OCI-LY3 (cell line): ENCODE measurements around the gene GH1.

Experiments
- EZH2phosphoT487 ChIP-seq: fragments of 200-600 bp; shearing (Covaris generic); IDR thresholded peaks from 2 replicates; pipeline ENCODE4 v1.6.1; 2018; ENCODE audit warnings: antibody characterized with exemption, mixed run types, low read depth
- TF ChIP-seq, protein P1 (sequence below): fragments of 200-600, 300-600 bp; sonication (generic); IDR thresholded peaks from 2 replicates; pipeline ENCODE4 v1.5.1; 2014; ENCODE audit warnings: antibody characterized with exemption, low read length, low read depth

- TF ChIP-seq, protein P1, sequence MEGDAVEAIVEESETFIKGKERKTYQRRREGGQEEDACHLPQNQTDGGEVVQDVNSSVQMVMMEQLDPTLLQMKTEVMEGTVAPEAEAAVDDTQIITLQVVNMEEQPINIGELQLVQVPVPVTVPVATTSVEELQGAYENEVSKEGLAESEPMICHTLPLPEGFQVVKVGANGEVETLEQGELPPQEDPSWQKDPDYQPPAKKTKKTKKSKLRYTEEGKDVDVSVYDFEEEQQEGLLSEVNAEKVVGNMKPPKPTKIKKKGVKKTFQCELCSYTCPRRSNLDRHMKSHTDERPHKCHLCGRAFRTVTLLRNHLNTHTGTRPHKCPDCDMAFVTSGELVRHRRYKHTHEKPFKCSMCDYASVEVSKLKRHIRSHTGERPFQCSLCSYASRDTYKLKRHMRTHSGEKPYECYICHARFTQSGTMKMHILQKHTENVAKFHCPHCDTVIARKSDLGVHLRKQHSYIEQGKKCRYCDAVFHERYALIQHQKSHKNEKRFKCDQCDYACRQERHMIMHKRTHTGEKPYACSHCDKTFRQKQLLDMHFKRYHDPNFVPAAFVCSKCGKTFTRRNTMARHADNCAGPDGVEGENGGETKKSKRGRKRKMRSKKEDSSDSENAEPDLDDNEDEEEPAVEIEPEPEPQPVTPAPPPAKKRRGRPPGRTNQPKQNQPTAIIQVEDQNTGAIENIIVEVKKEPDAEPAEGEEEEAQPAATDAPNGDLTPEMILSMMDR, result no peak
- TF ChIP-seq EZH2phosphoT487, result no peak
Observed at GRCh38 chr17:63943745-63944144, 25.1 kb upstream of the GH1 start.
